ENCODE data around the gene TSPO2.
"Not testable (repeated sequence)": the region's sequence is repeated elsewhere in the genome, so short reads cannot be mapped to it uniquely, and the experiment has no call there.

GRCh38 chr6:41015860-41016259 lies 26.4 kb upstream of the TSPO2 start:
- TF ChIP-seq CTCF, POLR2A, EP300 (IDR thresholded peaks at IDR 0.05): not testable (repeated sequence)

Measured in ovary (tissue), 3 donors.